ENCODE results near the gene FOXA3. TPM values are rescaled to one million over a fixed set of nuclear protein-coding genes. Genes with fewer than 3 reads are reported as not detected.

The FOXA3 gene
- total RNA-seq, 1 donor from 2014 or later = 0.59 TPM

GRCh38 chr19:45883881-45884681 is 20.0 kb downstream of the FOXA3 start:
- H3K9me3 Mint-ChIP-seq (ENCODE audit: unreplicated experiment) = no peaks in the 10 kb centered on the region
- no peak overlapping the region for H3K9ac ChIP-seq (ENCODE audit: low read length)
- H3K79me2 ChIP-seq (ENCODE audit: insufficient read depth, low read length) = peaks cover 24% of the 10 kb centered on the region
- H3K36me3 ChIP-seq (ENCODE audit: insufficient read depth, low read length) = no peaks in the 10 kb centered on the region
- peaks cover 33% of the 10 kb centered on the region for H4K20me1 ChIP-seq (ENCODE audit: insufficient read depth, low read length)
- H3K4me2 ChIP-seq (ENCODE audit: low read length) = peak overlapping the region; percentile 57
- FAIRE-seq = no peak
- H2AFZ ChIP-seq (ENCODE audit: low read depth, low read length) = no peak overlapping the region
- H3K4me1 ChIP-seq (ENCODE audit: insufficient read depth, low read length) = peaks cover 24% of the 10 kb centered on the region
- H3K36me3 Mint-ChIP-seq (ENCODE audit: low read depth, unreplicated experiment) = peaks cover 2% of the 10 kb centered on the region
- no peaks in the 10 kb centered on the region for H3K9me3 ChIP-seq (ENCODE audit: insufficient read depth, low read depth, low read length)
- H3K4me1 Mint-ChIP-seq (ENCODE audit: low read depth, unreplicated experiment) = peaks cover 12% of the 10 kb centered on the region
- H3K27me3 Mint-ChIP-seq (ENCODE audit: low read depth, unreplicated experiment) = peaks cover 2% of the 10 kb centered on the region
- H3K4me3 Mint-ChIP-seq (ENCODE audit: unreplicated experiment) = peak overlapping the region; percentile 78
- no peak overlapping the region for H3K27ac ChIP-seq (ENCODE audit: low read depth, low read length)
- no peak for DNase-seq (ENCODE audit: low read depth)
- no peak overlapping the region for H3K4me3 ChIP-seq (ENCODE audit: insufficient read depth, low read depth, low read length)
- no peaks in the 10 kb centered on the region for H3K27me3 ChIP-seq (ENCODE audit: insufficient read depth, low read length)
- TF ChIP-seq CTCF (IDR thresholded peaks at IDR 0.05; ENCODE audit: insufficient read depth, low read depth, low read length) = no peak
- no peak for TF ChIP-seq EZH2 (IDR thresholded peaks at IDR 0.05; ENCODE audit: insufficient read depth, low read length)
- no peak overlapping the region for H3K27ac Mint-ChIP-seq (ENCODE audit: unreplicated experiment)

GRCh38 chr19:45884682-45885555 is 20.8 kb downstream of the FOXA3 start:
- peaks cover 24% of the 10 kb centered on the region for H3K4me1 ChIP-seq (ENCODE audit: insufficient read depth, low read length)
- Mint-ChIP-seq H3K36me3 (ENCODE audit: low read depth, unreplicated experiment) (peaks cover 2% of the 10 kb centered on the region), H3K27me3 (ENCODE audit: low read depth, unreplicated experiment) (peaks cover 2% of the 10 kb centered on the region), H3K9me3 (ENCODE audit: unreplicated experiment) (no peaks in the 10 kb centered on the region), H3K4me3 (ENCODE audit: unreplicated experiment) (peak overlapping the region; percentile 76), H3K4me1 (ENCODE audit: low read depth, unreplicated experiment) (peaks cover 12% of the 10 kb centered on the region), H3K27ac (ENCODE audit: unreplicated experiment) (no peak overlapping the region)
- TF ChIP-seq EZH2 (IDR thresholded peaks at IDR 0.05; ENCODE audit: insufficient read depth, low read length) (no peak), CTCF (IDR thresholded peaks at IDR 0.05; ENCODE audit: insufficient read depth, low read depth, low read length) (no peak)
- H3K4me2 ChIP-seq (ENCODE audit: low read length) = peak overlapping the region; percentile 89
- H4K20me1 ChIP-seq (ENCODE audit: insufficient read depth, low read length) = peaks cover 33% of the 10 kb centered on the region
- peaks cover 24% of the 10 kb centered on the region for H3K79me2 ChIP-seq (ENCODE audit: insufficient read depth, low read length)
- no peaks in the 10 kb centered on the region for H3K36me3 ChIP-seq (ENCODE audit: insufficient read depth, low read length)
- no peaks in the 10 kb centered on the region for H3K9me3 ChIP-seq (ENCODE audit: insufficient read depth, low read depth, low read length)
- no peaks in the 10 kb centered on the region for H3K27me3 ChIP-seq (ENCODE audit: insufficient read depth, low read length)
- FAIRE-seq (no peak), DNase-seq (ENCODE audit: low read depth) (no peak)
- H3K9ac ChIP-seq (ENCODE audit: low read length) = peak overlapping the region; percentile 85
- peak overlapping the region; percentile 65 for H3K4me3 ChIP-seq (ENCODE audit: insufficient read depth, low read depth, low read length)
- H3K27ac ChIP-seq (ENCODE audit: low read depth, low read length) = no peak overlapping the region
- peak overlapping the region; percentile 89 for H2AFZ ChIP-seq (ENCODE audit: low read depth, low read length)
